Fibroblast of lung (primary cell): ENCODE measurements around the gene PAPOLG. TPM values are rescaled to one million over a fixed set of nuclear protein-coding genes. Genes with fewer than 3 reads are reported as not detected.

ENCODE experiments used
- DNase-seq, 2 donors: peaks; one replicate each; pipeline versions ENCODE4 v3.0.0 to v3.0.0-alpha.2; 2010; ENCODE audit warnings: low read depth in 2 of 2
- H2AFZ ChIP-seq: 2 replicates; pipeline ENCODE4 v1.5.1; 2012; ENCODE audit warnings: low read length, control low read depth, inconsistent platforms
- H3K27ac ChIP-seq: 2 replicates; pipeline ENCODE4 v1.5.1; 2011; ENCODE audit warnings: low read length, control low read depth; ENCODE audit not compliant: insufficient read depth
- H3K27me3 ChIP-seq: 2 replicates; pipeline ENCODE4 v1.5.1; 2011; ENCODE audit warnings: mild to moderate bottlenecking, low read length; ENCODE audit not compliant: control insufficient read depth, insufficient read depth
- H3K36me3 ChIP-seq: 2 replicates; pipeline ENCODE4 v1.5.1; 2011; ENCODE audit warnings: low read length; ENCODE audit not compliant: control insufficient read depth, insufficient read depth
- H3K4me1 ChIP-seq: 2 replicates; pipeline ENCODE4 v1.5.1; 2011; ENCODE audit warnings: low read length; ENCODE audit not compliant: control insufficient read depth, insufficient read depth; ENCODE audit errors: extremely low read depth
- H3K4me2 ChIP-seq: 2 replicates; pipeline ENCODE4 v1.5.1; 2011; ENCODE audit warnings: low read length, control low read depth; ENCODE audit not compliant: insufficient read depth; ENCODE audit errors: extremely low read depth
- H3K4me3 ChIP-seq, 4 experiments: fragments of 200-600 bp in 1 of 4; sonication (generic) in 1 of 4; replicated peaks in 1 of 4; 2 replicates each; pipeline ENCODE4 v1.5.1; 2011 to 2016; ENCODE audit warnings: low read length in 4 of 4, low read depth in 3 of 4, mild to moderate bottlenecking in 3 of 4, control low read depth in 2 of 4, inconsistent platforms in 1 of 4, mixed read lengths in 1 of 4; ENCODE audit not compliant: insufficient read depth in 1 of 4; ENCODE audit errors: control extremely low read depth in 1 of 4
- H3K79me2 ChIP-seq: 2 replicates; pipeline ENCODE4 v1.5.1; 2012; ENCODE audit warnings: mild to moderate bottlenecking, low read length, inconsistent platforms; ENCODE audit not compliant: control insufficient read depth, insufficient read depth
- H3K9ac ChIP-seq: 2 replicates; pipeline ENCODE4 v1.5.1; 2011; ENCODE audit warnings: mild to moderate bottlenecking, low read length, control low read depth; ENCODE audit not compliant: insufficient read depth
- H3K9me3 ChIP-seq: 2 replicates; pipeline ENCODE4 v1.5.1; 2012; ENCODE audit warnings: low read depth, low read length; ENCODE audit not compliant: control insufficient read depth, insufficient read depth
- H4K20me1 ChIP-seq: 2 replicates; pipeline ENCODE4 v1.5.1; 2011; ENCODE audit warnings: low read length; ENCODE audit not compliant: control insufficient read depth, insufficient read depth; ENCODE audit errors: extremely low read depth
- CTCF ChIP-seq, 2 donors: IDR thresholded peaks in 1 of 2; conservative IDR thresholded peaks in 1 of 2; 1 replicate in 1 of 2; 2 replicates in 1 of 2; pipeline ENCODE4 v1.5.1; 2011 to 2012; ENCODE audit warnings: low read length in 2 of 2, control low read depth in 1 of 2, inconsistent platforms in 1 of 2, low read depth in 1 of 2, mild to moderate bottlenecking in 1 of 2
- EZH2 ChIP-seq: IDR thresholded peaks from 2 replicates; pipeline ENCODE4 v1.5.1; 2012; ENCODE audit warnings: low read length, control low read depth, mild to moderate bottlenecking; ENCODE audit errors: missing control alignments
- polyA plus RNA-seq, 2 donors: library from polyadenylated mRNA; depleted of rRNA in 1 of 2; stranded (reverse) in 1 of 2; unstranded in 1 of 2; fragments of >200 nt; gene quantifications; 2 replicates each; pipeline ENCODE4 v1.2.1, GENCODE V29; 2011 to 2012; ENCODE audit warnings: missing spikeins in 1 of 2
- total RNA-seq: library from RNA; depleted of rRNA; stranded (reverse); fragments of >200 nt; gene quantifications from 2 replicates; pipeline ENCODE4 v1.2.1, GENCODE V29; 2014

The PAPOLG gene
- total and polyA plus RNA-seq, 2 donors (not counting 1 experiment from before 2014, with no cell fraction given), result 11.2 to 11.9 TPM

GRCh38 chr2:60796573-60797509 is 40.8 kb downstream of the PAPOLG start:
- Histone ChIP-seq H3K79me2 (no peaks in the 10 kb centered on the region), H4K20me1 (no peaks in the 10 kb centered on the region), H3K4me3 (no peak overlapping the region), H3K36me3 (peaks cover 1% of the 10 kb centered on the region), H2AFZ (no peak overlapping the region), H3K9me3 (no peaks in the 10 kb centered on the region), H3K4me2 (no peak overlapping the region), H3K9ac (no peak overlapping the region), H3K27ac (no peak overlapping the region), H3K27me3 (no peaks in the 10 kb centered on the region), H3K4me1 (no peaks in the 10 kb centered on the region)
- DNase-seq, result peak in 1 of 2 donors; percentile 23
- no peak for TF ChIP-seq CTCF (conservative IDR thresholded peaks at IDR 0.05 in 1 of 2, IDR thresholded peaks at IDR 0.05 in 1 of 2; ENCODE audit: low read depth in 1 of 2, low read length in 2 of 2)
- no peak for TF ChIP-seq EZH2

DNA sequence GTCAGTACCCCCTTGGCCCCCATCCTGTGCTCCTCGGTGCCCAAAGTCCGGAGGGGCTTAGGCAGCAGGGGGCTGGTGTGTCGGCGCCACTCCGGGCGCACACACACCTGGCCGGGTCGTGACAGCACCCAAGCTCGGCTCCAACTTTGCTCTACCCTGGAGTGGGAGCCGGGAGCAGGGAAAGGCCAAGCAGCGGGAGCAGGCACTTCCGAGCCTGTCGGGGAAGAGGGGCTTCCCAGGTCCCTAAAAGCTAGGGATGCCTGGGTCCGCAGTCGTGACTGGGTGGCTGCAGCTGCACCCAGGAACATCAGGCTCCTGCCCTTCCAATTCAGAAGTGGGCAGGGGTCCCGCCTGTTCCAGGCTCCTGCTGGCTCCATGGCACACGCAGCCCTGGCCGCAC is 48.4 kb downstream of the PAPOLG start:
- H3K27me3 ChIP-seq, result no peaks in the 10 kb centered on the region
- no peaks in the 10 kb centered on the region for H3K9me3 ChIP-seq
- H3K9ac ChIP-seq, result no peak overlapping the region
- no peak overlapping the region for H3K4me2 ChIP-seq
- no peak for TF ChIP-seq EZH2
- TF ChIP-seq CTCF (conservative IDR thresholded peaks at IDR 0.05 in 1 of 2, IDR thresholded peaks at IDR 0.05 in 1 of 2; ENCODE audit: low read depth in 1 of 2, low read length in 2 of 2), result no peak
- H3K36me3 ChIP-seq, result peaks cover 2% of the 10 kb centered on the region
- H3K79me2 ChIP-seq, result no peaks in the 10 kb centered on the region
- no peak for DNase-seq
- H4K20me1 ChIP-seq, result no peaks in the 10 kb centered on the region
- H2AFZ ChIP-seq, result no peak overlapping the region
- H3K4me3 ChIP-seq, result no peak overlapping the region
- no peak overlapping the region for H3K27ac ChIP-seq
- peaks cover 2% of the 10 kb centered on the region for H3K4me1 ChIP-seq

- H3K27ac ChIP-seq, result no peak overlapping the region
Observed at GRCh38 chr2:60806595-60806987, 50.5 kb downstream of the PAPOLG start.

More at GRCh38 chr2:60806595-60806987, 50.5 kb downstream of the PAPOLG start:
- Histone ChIP-seq H3K27me3 (no peaks in the 10 kb centered on the region), H3K9me3 (no peaks in the 10 kb centered on the region), H3K4me1 (peaks cover 2% of the 10 kb centered on the region), H3K4me2 (no peak overlapping the region), H3K9ac (no peak overlapping the region), H3K79me2 (no peaks in the 10 kb centered on the region), H2AFZ (no peak overlapping the region), H3K36me3 (peaks cover 2% of the 10 kb centered on the region), H4K20me1 (no peaks in the 10 kb centered on the region), H3K4me3 (no peak overlapping the region)
- DNase-seq, result no peak
- TF ChIP-seq EZH2 (no peak), CTCF (conservative IDR thresholded peaks at IDR 0.05 in 1 of 2, IDR thresholded peaks at IDR 0.05 in 1 of 2; ENCODE audit: low read depth in 1 of 2, low read length in 2 of 2) (no peak)
